Endometrial microvascular endothelial cells (primary cell): ENCODE results near the gene CMIP. TPM values are rescaled to one million over a fixed set of nuclear protein-coding genes. Genes with fewer than 3 reads are reported as not detected.

ENCODE experiments used
- in situ Hi-C: cut with HindIII; loops from 2 replicates; pipeline ENCODE4 v1.10.0; 2017; ENCODE audit warnings: low sequenced_read_pairs, low pct_unique_long_range_greater_than_20kb; ENCODE audit errors: inconsistent ontology term
- total RNA-seq: library from RNA; depleted of rRNA; stranded (reverse); fragments of >200 nt; gene quantifications from one replicate; pipeline ENCODE4 v1.2.3, GENCODE V29; 2015; ENCODE audit errors: inconsistent ontology term

The CMIP gene
- total RNA-seq, 1 donor from 2014 or later, result 16.5 TPM

DNA sequence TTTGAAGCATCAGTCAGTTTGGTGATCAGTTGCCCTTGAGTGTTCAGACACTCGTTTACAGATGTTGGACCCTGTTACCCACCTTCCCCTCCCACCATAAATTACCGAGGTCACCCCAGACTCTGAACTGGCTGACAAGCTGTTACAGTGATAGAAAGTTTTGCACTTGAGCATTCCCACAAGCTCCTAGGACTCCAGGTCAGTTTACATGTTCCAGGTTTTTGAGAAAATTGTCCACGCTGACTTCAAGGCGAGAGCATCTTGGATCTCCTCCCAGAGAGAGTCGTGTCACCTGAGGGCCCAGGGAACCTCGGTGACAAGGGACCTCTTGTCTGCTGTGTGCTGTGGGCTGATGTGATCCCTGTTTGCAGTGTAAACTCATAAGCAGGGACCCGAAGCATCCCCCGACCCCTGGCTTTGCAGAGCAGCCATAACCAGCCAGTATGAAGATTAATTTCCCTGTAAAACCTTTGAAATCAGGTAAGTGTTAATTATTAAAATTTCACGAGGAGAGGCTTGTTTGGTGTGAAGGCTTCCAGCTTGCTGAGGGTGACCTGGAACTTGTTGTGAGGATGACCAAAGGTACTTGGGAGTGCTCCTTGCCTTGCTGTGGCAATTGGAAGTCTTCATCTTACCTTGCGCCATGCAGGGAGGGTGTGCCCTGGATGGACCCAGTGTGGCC, 91.2 kb downstream of the CMIP start:
- in situ Hi-C loops, result no loop called here

DNA sequence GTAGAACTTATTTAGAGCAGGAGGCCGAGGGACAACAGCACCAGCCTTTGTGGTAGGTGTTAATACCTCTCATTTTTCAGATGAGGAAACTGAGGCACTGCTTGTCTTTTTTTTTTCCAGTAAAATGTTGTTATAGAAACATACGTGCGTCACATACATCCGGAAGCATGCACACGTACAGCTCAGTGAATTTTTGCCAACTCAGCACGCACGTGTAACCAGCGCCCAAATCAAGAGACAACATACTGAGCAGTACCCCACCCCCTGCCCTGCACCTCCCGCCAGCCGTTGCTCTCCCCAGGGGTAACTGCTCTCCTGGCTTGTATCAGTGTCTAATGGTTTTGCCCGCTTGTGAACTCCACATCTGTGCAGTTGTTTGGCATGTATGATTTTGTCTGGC, 92.0 kb downstream of the CMIP start:
- in situ Hi-C loops, result no loop called here

DNA sequence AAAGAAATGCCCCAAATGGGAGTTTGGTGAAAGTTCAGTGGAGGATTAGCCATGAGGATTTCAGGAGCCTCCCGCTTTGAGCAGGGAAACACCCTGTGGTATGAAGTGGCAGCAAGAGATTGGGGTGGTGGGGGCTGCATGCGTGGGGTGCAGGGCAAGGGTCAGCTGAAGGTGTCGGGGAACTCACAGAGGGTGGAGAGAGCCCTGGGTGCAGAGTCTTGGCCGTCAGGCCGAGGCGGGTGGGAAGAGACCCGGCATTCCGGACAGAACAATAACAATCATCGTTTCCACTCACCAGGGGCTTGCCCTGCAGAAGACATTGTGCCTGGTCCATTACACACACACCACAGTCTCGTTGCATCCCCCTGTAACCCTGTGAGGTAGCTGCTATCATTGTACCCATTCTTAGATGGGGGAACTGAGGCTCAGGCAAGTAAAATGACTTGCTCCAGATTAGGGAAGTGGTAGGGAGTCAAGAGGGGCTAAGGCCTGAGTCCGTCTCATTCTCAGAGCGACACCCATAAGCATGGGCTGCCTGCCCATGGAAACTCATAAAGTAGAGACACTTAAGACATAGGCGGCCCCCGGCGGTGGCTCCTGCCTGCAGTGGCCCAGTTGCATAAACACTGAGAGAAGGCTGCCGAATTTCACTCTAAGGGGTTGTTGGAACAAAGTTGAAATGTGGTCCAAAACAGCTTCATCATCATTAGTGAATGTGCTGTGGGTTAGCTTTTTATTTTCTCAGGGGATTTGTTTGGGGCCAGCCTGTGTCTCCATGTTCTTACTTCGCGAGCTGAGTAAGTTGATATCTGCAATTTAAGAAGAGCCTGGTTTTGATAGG, 93.3 kb downstream of the CMIP start:
- in situ Hi-C loops, result no loop called here

DNA sequence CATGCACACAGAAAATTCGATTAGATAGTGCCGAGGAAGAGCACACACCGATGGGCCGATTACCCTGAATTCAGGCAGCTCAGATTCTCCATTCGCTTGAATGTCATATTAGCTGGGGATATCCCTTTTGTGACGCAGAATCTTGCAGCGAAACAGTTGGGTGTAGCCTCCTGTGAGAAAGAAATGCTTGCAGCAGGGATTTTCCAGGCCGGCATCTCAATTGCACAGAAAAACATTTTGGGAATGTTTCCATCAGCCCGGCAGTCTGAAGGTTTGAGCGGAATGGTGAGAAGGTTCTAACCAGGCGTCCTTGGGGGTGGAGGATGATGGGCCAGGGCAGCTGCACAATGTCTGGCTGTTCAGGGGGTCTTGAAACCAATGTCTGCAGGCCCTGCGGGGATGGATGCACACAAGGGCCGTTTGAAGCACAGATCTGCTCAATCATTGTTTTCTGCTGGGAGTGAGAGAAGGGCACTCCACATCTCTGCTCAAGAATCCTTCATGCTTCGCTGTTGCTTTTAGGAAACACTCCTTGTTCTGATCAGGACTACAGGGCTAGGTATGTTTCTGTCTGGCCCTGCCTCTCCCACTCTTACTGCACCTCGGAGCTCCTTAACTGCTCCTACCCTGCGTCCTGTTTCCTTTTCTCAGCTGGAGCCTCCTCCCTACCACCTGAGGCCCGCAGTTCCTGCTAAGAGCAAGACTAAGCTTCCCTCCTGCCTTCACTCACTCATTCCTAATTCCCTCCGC, 94.6 kb downstream of the CMIP start:
- in situ Hi-C loops, result no loop called here

DNA sequence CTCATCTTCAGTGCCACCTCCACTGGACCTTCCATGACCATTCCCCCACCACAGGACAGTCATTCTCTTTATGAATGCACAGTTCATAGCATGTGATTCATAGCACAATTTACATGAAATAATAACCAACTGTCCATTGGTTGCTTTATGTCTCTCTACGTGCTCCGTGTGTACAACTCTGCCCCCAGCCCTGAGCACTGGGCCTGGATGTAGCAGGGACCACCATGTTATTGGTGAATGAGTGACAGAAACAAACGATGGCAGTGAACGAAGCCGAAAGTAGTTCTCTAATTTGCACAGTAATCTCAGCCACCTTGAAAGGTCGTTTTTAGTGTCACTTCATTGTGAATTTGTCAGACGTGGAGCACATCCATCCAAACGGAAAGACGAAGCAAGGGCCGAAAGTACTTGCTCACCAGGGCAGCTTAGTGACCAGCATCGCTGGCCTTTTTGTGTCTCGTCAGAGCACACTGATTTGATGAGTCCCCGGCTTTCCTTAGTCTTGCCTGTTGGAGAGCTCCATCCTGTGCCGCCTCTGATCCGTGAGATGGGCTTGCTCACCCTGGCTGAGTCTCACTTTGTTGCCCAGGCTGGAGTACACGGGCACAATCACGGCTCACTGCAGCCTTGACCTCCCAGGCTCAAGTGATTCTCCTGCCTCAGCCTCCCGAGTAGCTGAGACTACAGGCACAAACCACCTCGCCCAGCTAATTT, 95.3 kb downstream of the CMIP start:
- in situ Hi-C loops, result no loop called here

DNA sequence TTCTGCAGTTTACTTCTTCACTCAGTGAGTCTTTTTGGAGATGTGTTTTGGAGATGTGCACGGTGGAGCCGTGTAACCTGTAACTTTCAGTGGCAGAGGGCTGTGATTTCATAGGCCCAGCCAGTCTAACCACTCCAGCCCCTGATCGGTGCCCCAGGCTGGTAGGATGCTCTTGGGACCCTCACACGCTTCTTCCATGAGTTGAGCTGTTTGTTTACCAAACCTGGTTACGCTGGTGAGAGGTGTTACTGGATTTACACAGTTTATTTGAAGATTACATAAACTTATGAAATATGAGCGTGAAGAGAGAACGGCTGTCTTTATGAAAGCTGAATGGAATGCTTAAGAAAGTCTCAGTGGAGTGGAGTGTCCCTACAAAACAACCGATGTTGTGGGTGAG, 96.7 kb downstream of the CMIP start:
- in situ Hi-C loops, result no loop called here

DNA sequence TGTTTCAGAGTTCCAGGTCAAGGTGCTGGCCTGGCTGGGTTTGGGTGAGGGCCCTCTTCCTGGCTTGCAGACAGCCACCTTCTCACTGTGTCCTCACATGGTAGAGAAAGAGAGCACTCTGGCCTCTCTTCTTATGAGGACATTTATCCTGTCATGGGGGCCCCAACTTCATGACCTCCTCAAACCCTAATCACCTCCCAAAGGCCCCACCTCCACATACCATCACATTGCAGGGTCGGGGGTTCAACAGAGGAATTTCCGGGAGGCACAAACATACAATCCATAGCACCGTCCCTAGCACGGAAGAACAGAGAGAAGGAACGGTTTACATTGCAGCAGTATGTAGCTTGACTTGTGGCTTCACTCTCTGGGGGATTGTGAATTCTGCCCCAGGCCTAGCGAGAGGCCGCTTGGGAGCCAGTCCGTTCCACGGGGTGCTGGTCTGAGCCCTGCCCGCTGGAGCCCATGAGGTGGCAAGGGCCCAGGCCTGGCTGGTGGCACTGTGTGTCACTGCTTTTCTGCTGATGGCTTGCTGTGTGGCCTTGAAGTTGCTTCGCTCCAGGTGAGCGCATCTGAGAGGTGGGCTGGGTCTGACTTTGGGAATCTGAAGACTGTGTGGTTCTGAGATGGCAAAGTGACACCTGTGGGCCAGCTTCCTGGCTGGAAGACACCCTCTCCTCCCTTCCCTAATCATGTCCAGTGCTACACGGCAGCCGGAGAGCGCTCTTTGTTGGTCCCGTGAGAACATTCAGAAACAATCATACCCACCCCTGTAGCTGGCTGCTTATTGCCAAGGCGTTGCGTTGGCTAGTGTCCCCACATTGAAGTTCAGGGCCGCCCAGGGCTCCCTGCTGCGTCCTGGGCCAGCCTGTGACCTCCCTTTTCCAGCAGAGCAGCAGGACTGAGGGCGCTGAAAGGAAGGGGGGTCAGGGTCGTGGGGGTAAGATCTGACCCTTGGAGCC, 98.3 kb downstream of the CMIP start:
- in situ Hi-C loops, result no loop called here

DNA sequence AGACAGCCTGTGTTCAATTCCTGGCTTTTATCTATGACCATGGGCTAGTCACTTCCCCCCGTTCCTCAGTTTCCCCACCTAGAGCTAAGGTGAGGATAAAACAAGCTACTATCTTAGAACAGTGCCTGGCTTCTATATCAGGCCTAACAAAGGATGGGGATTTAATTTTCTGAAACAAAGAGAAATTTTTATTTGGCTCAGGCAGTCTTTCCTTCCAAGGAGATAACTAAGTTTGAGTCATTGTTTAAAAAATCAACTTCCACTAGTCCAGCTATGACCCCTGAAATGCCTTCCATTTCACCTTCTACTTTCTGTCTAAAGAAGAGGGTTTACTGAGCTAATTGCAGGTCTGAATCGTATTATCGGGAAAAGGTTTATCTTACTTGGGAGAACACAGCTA, 99.0 kb downstream of the CMIP start:
- in situ Hi-C loops, result no loop called here

DNA sequence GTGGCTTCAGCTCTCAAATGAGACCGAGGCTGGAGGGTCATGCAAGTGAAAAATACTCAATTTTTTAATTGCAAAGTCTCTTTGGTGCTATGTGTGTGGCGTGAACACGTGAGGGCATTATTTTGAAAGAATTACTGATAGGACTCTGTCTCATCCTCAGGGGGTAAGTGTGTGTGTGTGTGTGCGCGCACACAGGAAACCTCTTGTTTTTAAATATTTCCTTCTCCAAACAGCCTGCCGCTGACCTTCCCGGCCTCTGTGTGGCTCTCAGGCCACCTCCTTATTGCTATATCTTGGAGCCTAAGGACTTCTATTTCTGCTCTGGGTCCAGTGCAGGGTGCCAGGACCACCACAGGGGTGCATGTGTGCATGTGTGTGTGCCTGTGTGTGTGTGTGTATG, 99.7 kb downstream of the CMIP start:
- in situ Hi-C loops, result no loop called here

DNA sequence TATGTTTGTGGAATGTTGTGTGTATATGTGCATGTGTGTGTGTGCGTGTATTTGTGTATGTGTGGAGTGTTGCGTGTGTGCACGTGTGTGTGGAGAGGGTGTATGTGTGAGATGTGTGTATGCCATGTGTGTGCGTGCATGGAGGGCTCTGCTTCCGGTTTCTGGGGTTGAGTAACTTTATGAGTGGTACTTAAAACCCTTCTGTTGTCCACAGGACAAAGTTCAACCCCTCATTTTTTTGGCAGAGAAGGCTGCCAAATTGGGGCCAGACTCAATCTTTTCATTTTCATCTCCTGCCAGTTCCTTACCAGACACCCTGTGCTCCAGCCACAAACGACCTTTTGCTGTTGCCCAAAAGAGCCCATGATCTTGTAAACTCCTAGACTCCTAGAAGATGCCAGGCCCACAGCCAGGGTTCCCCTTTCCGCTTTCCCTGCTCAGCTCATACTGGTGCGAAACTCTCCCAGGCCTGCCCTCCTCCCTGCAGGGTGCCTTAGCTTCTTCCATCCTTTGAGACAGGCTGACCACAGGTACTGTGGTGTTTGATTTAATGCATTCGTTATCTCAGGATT, 100.2 kb downstream of the CMIP start:
- in situ Hi-C loops, result no loop called here

DNA sequence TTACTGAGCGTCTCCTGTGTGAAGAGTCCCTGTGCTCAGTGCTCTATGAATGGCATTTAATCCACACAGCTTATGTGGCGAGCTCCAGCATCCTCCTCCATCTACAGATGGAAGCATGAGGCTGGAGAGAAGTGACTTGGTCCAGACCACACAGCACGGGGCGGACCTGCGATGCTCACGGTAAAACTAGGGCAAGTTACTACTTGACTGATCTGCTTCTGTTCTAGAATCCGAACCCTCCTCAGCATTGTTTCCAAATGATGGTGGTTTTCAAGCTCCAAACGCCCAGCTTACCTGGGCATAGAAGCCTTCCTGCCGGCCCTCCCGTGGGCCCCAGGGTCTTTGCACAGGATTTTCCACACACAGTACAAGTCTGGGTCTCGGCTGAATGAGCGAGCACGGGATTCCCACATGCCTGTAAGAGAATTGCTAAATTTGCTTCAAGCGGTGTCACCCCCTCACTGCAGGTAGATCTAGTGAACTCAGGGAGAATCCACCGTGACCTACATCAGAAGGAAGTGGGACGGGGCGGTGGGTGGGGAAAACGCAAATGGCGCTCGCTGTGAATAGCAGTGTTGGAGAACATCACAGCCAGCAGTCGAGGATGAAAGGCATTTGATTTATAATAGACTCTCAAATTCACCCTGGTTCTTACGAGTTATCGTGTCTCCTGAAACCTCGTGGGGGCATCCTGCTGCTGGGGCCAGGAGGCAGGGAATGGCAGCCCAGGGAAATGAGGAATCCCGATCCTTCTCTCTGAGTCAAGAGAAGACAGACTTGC, 101.1 kb downstream of the CMIP start:
- in situ Hi-C loops, result no loop called here

DNA sequence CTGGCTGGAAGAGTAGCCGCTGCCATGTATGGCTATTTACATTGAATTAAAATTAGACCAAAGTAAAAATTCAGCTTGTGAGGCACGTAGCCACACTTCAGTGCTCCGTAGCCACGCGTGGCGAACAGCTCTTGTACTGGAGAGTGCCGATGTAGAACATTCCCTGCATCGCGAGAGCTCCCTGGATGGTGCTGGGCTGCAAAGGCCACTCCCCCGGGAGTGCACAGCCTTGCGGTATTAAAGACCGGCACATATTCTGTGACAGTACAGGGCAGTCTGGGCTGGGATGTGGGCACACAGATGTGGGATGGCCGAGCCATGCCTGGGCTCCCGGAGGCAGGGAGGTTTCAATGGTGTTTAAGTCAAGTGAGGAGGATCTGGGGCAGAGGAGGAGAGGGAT, 102.2 kb downstream of the CMIP start:
- in situ Hi-C loops, result no loop called here

DNA sequence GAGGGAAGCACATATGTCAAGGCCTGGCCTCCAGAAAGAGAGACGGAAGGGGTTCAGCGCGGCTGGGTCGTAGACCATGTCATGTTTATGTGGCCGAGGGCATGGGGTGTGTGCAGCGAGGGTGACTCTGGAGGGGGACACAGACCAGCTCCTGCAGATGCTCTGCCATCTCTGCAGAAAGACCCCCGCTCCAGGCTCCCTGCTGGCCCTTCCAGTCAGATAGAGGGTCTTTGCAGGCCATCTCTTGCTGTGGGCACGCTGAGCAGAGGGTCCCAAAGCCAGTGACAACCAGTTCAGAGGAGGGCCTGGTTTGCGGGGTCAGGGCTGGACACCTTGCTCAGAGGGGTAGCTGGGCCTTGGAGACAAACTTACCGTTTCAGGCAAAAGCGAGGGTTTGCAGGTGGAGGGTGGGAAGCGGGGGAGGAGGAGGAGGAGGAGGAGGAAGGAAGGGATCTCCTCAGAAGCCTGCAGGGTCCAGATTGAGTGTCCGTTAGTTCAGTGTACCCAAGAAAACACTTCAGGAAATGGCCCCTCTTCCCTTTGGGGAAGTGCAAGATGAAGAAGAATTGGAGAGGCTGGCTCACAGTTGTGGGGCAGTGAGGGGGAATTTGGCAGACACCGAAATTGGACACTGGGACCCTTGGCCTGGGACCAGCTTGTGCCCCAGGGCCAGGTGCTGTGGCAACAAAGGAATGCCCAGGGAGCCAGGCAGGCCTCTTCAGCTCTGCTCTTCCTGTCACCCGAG, 102.8 kb downstream of the CMIP start:
- in situ Hi-C loops, result no loop called here

DNA sequence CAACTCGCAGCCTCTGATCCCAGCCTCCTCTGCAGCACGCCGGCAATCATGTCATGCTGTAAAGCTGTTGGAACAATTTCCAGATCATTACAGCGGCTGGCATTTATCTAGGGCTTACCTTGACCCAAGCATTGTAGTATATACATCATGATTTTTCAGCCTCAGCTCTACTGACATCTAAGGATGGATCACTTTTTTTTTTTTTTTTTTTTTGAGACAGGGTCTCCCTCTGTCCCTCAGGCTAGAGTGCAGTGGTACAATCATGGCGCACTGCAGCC, 103.3 kb downstream of the CMIP start:
- in situ Hi-C loops, result no loop called here

DNA sequence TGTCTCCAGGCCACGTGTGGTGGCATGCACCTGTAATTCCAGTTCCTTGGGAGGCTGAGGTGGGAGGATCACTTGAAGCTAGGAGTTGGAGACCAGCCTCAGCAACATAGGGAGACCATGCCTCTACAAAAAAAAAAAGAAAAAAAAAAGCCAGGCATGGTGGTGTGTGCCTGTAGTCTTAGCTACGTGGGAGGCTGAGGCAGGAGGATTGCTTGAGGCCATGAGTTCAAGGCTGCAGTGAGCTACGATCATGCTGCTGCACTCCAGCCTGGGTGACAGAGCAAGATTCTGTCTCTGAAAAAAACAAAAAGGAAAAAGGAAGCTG, 103.9 kb downstream of the CMIP start:
- in situ Hi-C loops, result no loop called here

DNA sequence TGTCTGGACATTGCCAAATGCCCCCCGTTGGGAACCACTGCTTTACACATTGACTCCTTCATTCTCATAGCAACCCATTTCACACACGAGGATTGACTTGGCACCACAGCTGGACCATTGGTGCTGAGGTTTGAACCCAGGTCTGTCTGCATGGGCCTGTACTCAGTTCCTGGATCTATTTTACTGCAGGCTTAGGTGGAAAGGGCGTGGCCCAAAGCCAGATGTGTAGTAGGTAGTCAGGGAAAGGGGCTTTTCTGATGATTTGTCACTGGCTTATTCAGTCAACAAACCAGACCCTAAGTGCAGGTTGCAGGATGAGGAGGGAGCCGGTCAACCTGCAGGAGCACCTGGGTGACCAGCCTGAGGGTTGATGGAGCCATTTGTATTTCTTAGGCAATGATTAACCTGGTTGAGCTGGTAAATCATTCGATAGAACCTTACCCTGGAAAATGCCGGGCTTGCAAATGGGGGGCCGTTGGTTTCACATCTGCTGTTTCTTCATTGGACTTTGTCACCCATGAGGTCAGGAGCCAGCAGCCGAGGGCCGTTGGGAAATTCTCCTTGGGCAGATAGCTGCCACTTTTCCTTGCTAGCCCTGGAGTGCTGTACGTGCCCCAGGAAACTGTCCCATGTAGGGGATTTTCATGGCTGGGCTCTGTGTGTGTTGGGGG, 104.4 kb downstream of the CMIP start:
- in situ Hi-C loops, result no loop called here
